Activated CD4-positive, CD25-positive, alpha-beta regulatory T cell treated with anti-CD3 and anti-CD28 coated beads, Interleukin-2, amount 50 U/mL, for 16 hours (primary cell): Measurements from ENCODE around the gene VWC2.

Experiments
- DNase-seq: peaks from one replicate; pipeline ENCODE4 v3.0.0-alpha.2; 2020; ENCODE audit warnings: low read depth, low spot score

VWC2 gene

DNA sequence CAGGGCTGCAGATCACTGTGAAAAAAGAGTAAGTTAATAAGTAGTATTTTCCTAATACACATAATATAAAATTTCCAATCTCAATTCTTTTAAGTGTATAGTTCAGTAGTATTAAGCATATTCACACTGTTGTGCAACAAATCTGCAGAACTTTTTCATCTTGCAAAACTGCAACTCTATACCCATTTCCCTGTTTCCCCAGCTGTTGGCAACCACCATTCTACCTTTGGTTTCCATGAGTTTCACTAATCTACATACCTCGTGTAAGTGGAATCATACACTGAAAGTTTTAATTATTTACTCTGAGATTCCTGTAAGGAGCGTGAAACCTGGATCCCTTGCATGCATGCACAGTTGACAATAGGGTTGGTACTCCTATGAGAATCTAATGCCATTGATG, 164.2 kb downstream of the VWC2 start:
- DNase-seq = no peak
